DMS53 treated with DMSO at 0.1 percent for 48 hours (cell line): Measurements from ENCODE around the gene OR4M2.
"Not testable (repeated sequence)": the region's sequence is repeated elsewhere in the genome, so short reads cannot be mapped to it uniquely, and the experiment has no call there.

Experiments used
- DNase-seq: peaks from one replicate; lab custom pipeline; 2025; ENCODE audit not compliant: unreplicated experiment; lab: John Stamatoyannopoulos, UW

The OR4M2 gene, protein sequence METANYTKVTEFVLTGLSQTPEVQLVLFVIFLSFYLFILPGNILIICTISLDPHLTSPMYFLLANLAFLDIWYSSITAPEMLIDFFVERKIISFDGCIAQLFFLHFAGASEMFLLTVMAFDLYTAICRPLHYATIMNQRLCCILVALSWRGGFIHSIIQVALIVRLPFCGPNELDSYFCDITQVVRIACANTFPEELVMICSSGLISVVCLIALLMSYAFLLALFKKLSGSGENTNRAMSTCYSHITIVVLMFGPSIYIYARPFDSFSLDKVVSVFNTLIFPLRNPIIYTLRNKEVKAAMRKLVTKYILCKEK

GRCh38 chr15:22080227-22080626 lies at the start of gene OR4M2:
TSS of gene OR4M2 (plus strand) at chr15:22080527. CDS start at chr15:22080625, 98 bp downstream.
- not testable (repeated sequence) for DNase-seq

DNA sequence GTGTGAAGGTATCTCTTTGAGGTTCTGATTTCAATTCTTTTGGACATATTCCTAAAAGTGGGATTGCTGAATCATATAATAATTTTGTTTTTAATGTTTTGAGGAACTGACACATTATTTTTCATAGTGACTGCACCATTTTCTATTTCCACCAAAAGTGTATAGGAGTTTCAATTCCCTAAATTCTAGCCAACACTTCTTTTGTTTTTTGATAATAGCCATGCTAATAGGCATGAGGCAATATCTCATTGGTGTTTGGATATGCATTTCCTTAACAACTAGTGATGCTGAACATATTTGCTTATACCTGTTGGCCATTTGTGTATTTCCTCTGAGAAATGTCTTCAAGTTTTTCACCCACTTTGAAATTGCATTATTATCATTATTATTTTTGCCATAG lies 11.1 kb upstream of the OR4M2 start:
- not testable (repeated sequence) for DNase-seq

DNA sequence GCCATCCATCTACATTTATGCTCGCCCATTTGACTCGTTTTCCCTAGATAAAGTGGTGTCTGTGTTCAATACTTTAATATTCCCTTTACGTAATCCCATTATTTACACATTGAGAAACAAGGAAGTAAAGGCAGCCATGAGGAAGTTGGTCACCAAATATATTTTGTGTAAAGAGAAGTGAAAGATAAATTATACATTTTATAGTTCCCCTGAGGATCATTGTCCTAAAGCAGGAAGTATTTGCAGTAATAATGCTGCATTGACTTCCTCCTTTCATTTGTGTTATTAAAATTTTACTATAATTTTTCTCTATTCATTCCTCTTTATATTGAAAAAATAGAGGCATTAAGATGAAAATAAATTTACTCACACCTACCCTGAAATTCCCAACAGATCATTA lies 1.1 kb downstream of the OR4M2 start:
- DNase-seq, result not testable (repeated sequence)

GRCh38 chr15:22098616-22099253 lies 18.4 kb downstream of the OR4M2 start:
- DNase-seq, result not testable (repeated sequence)

DNA sequence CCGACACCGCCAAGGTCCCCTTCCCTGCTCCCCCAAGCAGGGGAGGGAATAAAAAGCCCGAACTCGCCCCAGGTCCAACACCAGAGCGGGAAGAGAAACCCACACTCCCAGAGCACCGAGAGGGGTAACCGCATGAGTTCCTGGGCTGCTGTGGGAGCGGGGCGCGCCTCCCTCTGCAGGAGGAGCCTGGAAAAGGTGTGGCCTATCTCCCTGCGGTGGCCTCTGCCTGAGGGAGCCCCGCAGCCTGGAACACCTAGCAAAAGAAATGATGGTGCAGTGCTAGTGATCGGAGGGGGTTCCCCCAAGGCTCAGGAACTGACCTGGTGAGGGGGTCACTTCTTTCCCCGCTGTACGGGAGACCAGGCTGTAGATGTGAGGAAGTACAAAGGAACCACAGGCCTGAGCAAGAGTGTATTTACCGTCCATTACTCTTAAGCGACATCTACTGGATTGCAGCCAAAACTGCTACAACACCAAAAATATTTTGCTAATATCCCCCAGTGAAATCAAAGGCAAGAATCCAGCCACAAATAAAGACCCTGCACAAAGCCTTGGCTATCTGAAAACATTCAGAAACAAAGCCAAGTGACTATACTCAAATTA lies 19.1 kb downstream of the OR4M2 start:
- not testable (repeated sequence) for DNase-seq

GRCh38 chr15:22122033-22122432 lies 41.7 kb downstream of the OR4M2 start:
- DNase-seq, result not testable (repeated sequence)
